ENCODE measurements around the gene FIBIN.
"Not testable (repeated sequence)": the region's sequence is repeated elsewhere in the genome, so short reads cannot be mapped to it uniquely, and the experiment has no call there.

FIBIN gene

DNA sequence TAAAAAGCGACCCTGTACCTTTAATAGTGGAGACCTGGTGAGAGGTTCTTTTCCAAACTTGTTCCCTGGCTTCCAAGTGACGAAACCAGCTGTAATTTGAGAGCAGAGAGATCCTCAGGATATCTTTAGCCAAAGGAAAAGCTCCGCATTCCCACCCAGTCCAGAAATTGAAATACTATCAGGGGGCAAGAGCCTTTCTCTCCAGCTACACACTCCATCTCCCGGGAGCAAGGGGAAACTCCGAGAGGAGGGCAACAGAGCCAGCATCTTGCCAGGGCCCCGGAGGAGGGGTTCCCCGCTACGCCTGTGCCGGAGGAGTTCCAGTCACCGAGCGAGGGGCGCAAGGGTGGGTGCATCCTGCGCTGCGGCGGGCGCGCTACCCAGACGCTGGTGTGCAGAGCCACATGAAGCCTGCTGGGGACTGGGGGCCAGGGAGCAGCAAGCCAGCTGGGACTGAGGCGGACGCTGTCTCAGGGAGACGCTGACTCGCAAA is at the start of gene FIBIN:
FIBIN (plus strand) TSS at position 148 of the 493 bp plus-strand sequence. CDS start 415 bp downstream, outside the sequence.
- DNase-seq, result no peak

DNA sequence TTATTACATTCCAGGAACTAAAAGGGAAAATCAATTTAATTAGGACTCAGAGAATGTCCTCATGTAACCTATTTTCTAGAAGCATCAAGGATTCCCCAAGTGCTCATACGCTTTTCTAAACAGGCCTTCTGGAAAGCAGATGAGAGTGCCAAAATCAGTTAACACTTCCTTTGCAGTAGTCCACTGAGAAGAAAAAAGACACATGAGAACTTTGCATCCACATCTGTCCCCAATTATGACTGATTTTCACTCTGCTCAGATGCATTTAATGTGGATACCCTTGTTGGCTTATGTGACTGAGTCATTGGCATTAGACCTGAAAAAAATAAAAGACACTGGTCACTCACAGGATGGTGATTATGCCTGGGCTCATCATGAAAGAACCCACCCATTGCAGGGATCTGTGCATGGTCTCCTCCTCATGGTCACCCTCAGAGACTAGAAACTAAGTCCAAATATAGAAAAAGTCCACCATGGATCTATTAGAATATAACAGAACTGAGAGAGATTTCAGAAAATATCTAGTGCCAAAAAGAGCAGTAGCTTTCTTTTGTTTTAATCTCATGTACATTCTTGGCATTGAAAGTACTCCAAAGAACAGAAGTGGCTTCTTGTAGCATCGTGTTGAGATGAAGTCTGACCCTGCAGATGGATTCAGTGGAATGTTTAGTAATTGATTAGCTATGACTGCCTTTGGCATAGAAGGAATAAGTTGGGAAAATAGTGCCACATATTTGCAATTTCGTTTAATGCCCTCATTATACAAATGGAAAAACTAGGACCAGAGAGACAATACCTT is 48.8 kb upstream of the FIBIN start:
- no peak for DNase-seq

DNA sequence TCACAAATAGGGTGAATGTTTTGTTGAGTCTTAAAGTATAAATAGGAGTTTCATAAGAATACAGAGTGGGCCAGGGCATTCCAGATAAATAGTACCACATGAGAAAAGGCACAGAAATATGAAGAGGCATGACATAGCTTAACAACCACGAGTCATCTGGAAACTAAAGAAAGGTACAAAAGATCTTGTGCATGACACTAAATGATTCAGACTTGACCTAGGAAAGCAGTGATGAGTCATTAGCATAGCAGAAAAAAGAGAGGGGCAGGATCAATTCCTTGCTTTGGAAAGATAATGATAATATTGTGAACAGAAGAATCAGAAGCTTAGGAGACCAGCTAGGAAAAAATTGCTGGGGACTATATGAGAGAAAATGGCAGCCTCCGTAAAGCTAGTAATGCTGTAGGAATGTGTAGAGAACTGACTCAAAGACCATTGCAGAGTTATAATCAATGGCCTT is 47.6 kb upstream of the FIBIN start:
- no peak for DNase-seq

DNA sequence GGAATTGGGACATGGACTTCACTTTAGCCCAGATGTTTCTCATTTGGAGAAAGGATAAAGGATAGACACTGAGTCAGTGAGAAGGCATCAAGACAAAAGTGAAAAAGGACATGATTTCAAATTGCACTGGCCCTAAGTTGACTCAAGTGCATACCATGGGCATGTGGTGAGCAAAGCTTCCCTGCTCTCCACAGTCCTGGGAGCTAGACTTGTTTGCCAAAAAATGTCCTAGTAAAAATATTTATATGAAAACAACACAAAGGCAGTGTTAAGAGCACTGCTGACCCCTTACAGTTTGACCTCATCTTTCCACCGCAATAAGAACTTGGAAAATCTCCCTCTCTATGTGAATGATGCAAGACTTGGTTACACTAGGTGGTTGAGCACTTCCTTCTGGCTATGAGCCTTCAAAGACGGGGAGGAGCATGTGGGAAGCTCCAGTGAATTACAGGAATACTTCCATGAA is 46.5 kb upstream of the FIBIN start:
- DNase-seq, result no peak

DNA sequence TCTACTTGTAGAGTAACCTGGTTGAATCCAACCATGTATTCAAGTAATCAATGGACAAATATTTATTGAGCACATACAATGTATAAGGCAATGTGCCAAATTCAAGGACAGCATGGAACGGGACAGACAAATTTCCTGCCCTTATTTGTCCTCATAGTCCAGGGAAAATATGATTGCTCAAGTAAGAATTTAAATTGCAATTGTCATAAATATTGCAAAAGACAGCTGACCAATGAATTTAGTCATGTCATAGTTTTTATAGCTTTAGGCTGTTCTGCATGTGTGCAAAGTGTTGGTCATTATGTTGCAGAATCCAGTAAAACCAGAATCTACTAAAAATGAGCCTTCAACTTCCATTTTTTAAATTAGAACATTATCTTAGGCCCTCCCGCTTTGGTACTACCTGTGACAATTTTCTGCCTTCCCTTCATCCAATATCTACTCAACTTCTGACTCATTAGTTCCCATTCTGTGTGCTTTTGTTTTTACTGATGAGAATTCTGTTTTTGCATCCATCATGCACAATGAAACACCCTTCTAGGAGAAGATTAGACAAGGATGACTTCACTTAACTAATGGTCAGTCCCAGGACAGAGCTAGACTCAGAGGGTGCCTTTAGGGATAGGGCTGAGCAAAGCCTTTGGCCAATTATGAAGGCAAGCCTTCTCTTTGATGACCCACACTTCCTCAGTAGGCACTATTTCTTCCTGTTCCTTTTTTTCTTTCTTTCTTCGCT is 45.8 kb upstream of the FIBIN start:
- no peak for DNase-seq

DNA sequence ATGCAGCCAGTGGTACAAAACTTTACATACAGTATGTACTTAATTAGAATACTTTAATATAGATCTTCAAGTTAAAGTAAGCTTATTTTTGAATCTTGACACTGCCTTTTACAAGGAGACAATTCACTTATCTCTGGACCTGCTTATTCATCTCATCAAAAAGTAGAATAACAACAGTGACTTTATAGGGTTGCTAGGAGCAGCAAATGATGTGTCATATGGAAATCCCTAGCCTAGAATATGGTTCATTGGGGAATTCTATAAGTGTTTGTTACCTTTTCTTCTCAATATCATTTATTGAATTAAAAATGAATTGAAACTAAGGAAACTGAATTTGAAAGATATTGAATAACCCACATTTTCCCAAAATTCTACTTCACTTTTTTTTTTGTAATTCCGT is 45.0 kb upstream of the FIBIN start:
- DNase-seq, result no peak

DNA sequence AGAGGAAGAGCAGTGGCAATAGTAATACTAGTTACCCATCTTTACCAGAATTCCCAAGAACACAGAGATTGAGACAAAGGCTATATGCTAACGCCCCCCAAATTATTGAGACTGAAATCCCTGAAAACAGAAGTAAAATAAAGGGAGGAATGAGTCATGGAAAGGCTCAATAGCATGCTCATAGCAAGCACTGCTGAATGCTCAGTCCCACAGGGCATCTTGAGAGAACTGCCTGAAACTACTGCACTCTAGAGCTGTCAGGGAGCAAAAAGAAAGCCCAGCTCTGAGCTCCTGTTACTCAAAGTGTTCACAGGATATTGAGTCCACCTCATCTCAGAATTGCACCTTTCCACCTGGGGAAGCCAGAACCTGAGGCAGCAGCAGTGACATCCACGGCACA is 44.1 kb upstream of the FIBIN start:
- DNase-seq, result no peak

DNA sequence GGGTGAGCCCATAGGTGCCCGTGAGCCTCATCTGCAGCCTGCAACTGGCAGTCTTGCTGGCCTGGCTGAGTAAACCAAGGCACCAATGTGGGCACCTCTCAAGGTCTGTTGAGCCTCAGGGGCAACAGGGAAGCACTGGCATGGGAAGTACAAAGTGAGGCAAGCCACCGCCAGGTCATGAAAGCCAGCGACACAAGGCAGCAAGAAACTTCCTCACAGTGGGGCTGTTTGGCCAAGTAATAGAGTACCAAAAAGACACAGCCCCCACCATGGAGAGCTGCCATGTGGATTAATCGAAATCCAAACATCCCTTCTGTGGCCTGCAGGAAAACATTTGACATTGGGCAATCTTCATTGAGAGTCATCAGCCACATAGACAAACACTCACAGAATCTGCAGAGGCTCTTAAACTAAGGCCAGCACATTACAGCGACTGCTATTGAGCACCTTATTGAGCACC is 43.6 kb upstream of the FIBIN start:
- no peak for DNase-seq

DNA sequence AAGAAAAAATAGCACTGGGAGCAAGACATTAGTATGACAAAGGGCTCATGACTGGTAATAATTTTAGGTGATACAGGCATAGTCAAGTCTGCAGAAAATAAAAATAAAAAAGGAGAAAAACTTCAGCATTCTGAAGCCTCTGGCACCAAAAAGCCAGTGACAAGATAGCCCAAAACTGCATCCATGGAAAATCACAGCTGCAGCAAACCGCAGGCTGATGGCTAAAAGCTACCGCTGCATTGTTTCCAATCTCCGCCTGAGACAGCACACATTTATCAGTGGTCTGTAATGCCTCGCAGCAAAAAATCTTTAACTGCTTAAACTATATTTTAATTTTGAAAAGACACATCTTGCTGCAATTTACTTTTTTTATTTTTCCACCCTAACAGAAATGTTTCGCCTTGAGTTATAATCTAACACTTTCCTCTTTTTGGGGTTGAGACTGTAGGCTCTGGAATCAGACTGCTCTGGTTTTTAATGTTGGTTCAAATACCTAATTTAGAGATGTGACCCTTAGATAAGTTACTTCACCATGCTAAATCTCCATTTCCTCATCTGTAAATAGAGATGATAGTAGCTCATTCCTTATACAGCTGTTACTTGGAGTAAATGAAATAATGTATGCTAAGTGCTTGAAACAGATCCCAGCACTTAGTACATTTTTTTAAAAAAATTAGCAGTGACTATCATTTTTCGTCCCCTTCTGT is 42.0 kb upstream of the FIBIN start:
- DNase-seq, result no peak

DNA sequence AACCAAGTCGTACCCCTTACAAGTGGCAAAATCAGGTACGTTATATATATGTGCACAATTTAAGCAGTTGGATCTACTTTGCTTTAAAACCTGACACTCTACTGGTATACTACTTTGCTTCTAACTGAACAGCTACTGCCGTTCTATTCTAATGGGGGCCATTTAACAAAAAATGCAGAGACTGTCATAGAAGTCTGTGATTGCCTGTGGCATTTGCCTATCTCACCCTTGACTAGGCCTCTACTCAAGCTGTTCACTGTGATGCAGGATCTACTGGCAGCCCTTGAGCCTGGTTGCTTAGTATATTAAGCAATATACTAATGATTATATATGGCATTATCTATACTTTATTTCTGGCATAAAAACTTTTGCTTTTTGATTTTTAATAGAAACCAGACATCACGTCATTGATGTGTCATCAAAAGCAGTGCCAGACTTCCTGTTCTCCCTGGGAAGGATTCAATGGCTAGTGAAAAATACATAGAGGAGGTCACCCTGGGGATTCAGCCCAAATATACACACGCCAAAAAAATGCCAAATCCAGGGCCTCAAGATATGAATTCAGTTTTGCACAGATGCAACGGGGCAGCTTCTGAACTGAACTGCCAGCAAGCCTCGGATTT is 40.0 kb upstream of the FIBIN start:
- DNase-seq, result no peak

DNA sequence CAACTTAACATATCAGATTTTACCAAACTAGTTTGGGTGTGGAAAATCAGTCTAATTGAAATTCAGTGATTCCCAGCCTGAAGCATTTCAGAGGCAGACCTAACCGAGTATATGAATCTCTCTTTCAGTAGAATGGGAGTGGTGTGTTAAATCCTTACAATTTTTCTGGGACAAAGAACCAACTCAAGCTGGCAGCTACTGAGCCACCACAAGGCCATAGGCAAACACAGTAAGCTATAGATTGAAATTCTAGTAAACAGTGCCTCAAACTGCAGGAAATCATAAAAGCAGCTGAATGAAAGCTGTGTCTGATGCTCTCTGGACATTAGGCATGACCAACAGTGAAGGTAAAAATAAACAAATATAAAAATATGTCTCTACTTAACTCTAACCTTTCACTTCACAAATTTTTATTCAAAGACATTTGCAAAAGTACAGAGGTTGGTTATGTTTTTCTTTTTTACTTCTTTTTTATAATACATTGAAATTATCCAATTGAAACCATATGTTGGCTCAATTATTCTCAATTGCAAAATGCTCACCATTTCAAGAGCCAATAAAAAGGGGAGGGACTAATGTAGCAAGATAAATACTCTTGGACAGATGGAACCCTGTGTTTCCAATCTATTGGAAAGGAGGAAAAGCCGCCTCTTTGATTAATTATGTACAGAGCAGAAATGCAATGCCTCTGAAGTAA is 35.8 kb upstream of the FIBIN start:
- DNase-seq, result no peak

DNA sequence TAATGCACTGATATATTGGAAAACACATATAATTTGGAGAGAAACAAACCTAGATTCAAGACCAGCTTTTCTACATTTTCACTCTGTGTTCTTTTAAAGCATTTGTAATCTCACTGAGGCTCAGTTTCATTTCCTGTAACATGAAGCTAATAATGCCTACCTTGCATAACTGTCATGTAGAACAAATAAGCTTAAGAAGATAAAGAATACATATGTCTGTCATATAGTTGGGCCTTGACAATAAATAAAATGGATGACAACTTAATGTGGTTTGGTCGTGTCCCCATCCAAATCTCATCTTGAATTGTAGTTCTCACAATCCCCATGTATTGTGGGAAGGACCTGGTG is 35.2 kb upstream of the FIBIN start:
- DNase-seq, result no peak

DNA sequence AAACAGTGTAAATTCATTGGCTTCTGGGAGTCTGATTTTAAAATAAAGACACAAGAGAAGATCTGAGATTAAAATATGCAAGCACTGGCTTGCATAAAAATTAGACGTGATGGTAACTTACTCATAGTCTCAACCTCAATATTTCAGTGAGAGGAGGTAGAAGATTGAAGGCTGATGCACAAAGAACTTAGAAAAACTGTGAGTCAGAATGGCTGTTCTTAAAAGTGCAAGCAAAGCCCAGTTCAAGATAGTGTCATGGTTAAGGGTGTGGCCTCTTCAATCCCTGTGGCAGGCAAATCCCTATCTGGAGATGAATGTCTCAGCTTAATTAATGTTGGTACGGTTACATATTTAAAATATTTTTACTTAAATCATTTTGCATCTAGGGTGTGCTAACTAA is 33.6 kb upstream of the FIBIN start:
- DNase-seq, result no peak

DNA sequence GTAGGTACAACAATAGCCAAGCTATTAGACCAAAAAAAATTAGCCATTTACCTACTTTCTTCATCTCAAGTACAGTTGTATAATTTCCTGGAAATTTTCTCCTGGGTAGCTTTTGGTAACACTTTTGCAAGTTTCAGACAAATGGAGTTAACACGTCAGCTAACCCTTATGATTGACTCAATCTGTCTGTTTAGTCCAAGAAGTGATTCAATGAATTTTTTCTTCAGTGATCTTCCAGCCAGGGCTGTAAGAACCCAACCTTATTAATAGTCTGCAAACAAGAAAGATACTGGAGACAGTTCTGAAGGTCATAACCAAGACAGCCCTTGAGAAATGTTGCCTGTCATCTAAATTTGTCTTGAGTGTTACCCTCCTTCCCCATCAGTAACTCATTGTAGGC is 30.1 kb upstream of the FIBIN start:
- DNase-seq, result no peak

DNA sequence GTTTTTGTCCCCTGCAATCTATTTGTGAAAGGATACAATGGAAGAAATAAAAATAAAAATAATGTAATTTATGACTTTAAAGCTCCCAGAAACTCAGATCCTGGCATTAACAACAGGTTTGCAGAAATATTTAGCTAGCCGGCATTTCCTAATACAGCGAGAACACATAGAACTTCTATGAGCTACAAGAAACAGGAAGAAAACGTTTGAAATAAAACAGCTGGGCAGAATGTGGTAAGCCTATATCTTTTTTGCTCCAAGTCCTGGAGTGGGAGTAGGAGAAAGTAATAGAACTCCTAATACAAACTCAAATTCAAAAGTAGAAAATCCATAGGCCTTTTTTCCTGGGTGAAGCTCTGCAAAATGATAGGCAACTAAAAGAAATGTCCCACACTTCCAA is 29.6 kb upstream of the FIBIN start:
- no peak for DNase-seq

DNA sequence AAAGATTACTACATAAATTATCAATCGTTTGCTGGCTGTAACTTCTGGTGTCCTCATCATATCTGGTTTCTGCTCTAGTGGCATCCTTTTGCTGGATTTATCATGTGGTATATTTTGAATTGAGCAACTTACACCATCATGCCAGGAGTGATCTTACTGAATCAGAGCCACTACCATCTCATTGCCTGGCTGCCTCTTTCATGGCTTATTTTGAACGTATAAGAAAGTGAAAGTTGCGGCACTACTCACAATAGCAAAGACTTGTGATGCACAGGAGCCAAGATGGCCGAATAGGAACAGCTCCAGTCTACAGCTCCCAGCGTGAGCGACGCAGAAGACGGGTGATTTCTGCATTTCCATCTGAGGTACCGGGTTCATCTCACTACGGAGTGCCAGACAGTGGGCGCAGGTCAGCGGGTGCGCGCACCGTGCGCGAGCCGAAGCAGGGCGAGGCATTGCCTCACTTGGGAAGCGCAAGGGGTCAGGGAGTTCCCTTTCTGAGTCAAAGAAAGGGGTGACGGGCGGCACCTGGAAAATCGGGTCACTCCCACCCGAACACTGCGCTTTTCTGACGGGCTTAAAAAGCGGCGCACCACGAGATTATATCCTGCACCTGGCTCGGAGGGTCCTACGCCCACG is 28.9 kb upstream of the FIBIN start:
- not testable (repeated sequence) for DNase-seq

DNA sequence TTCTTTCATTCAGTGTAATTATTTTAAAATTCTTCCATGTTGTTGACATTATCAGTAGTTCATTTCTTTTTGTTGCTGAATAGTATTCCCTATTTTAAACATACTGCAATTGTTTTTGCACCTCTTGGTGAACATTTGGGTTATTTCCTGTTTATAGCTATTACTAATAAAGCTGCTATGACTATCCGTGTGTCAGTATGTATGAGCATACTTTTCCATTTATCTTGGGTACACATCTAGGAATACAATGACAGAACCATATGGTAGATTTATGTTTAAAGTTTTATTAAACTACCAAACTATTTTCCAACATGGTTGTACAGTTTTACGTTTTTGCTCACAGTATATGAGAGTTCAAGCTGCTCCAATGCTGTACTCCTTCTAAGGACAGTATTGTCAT is 22.0 kb upstream of the FIBIN start:
- no peak for DNase-seq

DNA sequence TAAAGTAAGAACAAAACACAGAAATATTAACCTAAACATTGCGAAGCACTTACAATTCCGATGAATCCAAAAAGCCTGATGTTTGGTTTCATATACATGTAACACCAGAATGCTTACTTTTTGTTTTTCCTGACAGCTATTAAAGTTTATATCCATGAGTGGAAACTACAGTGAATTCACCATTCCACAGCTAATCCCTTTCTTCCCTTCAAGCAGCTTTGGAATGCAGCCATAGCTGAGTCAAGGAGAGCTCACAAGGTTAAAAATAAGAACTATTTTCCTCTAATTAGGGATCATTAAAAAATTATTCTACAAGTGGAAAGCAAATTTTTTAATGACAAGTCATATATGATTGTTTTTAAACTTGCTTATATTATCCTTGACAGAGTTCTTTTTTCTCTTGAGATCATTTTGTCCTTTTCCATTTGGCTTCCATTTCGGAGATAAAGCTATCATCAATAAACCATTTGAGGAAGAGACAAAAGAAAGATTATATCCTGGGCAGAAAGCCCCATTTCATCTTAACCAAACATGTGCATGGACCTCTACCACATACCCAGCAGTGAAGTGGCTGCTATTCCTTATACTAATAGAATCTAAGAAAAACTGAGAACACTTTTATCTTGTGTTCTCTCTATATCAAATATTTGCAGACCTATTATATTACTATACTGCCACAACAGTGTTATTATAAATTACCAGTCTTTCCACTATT is 19.7 kb upstream of the FIBIN start:
- DNase-seq, result no peak

DNA sequence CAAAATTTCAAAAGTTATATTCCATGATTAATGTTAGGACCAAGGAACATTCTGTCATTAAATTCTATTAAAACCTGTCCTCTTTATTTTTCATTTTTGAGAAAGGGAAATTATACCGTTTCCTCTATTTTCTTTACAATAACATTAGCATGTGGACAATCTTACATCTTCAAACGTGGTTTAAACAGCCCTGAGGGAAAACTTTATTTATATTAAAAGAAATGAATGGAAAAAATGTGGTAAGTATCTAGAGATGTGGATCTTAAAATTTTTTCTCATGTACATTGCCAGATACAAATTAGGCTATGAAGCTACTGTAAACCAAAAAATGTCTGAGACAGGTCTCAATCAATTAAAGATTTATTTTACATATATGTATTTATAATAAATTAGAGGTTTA is 18.9 kb upstream of the FIBIN start:
- DNase-seq, result no peak

DNA sequence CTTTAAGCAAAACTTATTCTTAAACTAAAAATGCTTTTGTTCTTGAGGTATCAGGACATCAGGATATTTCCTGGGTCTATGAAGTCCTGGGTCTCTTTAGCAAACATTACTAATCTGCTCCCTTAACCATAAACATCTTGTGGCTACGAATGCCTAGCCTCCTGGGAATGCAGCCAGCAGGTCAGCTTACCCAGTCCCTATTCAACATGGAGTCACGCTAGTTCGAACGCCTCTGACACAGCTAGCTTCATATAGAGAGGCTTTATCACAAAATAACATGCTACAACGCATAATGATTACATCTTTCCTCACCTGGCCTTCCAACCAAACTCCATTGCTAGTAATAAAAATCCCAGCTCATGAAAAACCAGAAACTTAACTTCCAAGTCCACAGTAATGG is 17.5 kb upstream of the FIBIN start:
- no peak for DNase-seq

DNA sequence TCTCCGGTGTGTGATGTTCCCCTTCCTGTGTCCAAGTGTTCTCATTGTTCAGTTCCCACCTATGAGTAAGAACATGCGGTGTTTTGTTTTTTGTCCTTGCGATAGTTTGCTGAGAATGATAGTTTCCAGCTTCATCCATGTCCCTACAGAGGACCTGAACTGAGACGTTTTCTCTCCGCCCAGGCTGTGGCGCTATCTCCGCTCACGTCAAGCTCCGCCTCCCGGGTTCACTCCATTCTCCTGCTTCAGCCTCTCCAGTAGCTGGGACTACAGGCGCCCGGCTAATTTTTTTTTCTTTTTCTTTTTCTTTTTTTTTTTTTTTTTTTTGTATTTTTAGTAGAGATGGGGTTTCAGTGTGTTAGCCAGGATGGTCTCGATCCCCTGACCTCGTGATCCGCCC is 16.7 kb upstream of the FIBIN start:
- not testable (repeated sequence) for DNase-seq
